ENCODE data around the gene UROC1.

The UROC1 gene

DNA sequence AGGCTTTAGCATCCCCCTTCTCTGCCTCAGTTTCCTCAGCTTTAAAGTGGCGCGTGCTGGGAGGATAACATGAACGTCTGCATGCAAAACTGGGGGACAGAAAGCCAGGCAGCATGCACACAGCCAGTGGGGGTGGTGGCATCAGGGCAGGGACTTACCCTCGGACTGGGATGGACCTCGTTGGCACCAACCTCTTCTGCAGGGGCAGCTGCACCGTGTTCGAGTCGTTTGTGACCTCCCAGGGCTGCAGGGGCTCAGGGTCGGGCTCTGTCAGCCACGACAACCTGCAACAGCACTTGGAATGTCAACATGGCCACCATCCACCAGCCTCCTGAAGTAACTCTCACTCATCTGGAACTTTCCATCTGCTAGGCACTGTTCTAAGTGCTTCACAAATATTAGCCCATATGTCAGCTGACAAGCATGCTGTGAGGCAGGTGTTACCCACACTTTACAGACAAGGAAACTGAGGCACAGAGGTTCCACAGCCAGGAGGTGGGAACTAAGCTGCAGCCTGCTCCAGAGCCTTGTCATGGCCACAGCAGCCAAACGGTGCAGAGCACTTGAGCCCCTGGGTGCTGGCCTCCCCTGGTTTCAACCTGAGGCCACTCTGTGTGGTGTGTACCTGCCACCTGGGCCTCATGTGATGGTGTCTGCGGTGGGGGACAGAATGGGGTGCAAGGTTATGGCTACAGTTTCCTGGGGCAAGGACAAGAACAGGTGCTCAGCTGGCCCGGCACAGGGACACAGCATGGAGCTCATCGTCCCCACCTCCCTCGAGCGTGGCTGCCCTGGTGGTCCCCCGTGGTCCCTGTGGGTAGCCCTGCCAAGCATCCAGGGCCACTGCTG is 34.5 kb upstream of the UROC1 start:
- TF ChIP-seq ZNF274 (IDR thresholded peaks at IDR 0.05; ENCODE audit: low read depth, low read length), result no peak
- no peak overlapping the region for H3K4me3 ChIP-seq (ENCODE audit: low read length)

DNA sequence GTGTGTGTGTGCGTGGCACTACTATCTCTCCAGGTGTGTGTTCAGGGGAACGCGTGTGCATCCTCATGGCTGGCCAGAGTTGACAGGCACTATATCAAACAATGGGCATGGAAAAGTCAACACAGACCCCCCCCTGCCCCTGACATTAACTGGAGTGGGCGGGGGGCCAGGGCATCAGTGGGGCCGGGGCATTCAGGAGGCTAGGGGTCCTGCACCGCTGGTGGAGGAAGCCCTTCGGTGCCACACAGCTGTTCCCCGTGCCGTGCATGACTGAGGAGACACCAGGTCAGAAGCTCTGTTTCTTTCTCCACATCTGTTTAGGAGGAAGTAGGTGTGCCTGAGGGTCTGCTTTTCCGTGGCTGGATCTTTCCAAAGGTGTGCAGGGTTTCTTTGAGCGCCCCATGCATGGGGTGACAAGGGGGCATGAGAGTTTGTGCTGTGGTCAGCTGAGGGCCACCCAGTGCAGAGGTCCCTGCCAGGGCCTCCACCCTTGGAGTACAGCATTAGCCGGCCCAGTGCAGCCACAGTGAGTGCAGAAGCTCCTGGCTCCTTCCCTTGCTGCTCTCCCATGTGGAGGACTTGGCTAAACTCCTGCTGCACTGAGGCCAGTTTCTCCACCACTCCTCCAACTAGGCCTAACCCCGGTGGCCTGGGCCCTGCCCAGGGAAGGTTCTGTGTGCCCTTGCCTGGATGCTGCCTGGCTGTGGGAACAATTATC is 33.7 kb upstream of the UROC1 start:
- no peak overlapping the region for H3K4me3 ChIP-seq (ENCODE audit: low read length)
- no peak for TF ChIP-seq ZNF274 (IDR thresholded peaks at IDR 0.05; ENCODE audit: low read depth, low read length)

DNA sequence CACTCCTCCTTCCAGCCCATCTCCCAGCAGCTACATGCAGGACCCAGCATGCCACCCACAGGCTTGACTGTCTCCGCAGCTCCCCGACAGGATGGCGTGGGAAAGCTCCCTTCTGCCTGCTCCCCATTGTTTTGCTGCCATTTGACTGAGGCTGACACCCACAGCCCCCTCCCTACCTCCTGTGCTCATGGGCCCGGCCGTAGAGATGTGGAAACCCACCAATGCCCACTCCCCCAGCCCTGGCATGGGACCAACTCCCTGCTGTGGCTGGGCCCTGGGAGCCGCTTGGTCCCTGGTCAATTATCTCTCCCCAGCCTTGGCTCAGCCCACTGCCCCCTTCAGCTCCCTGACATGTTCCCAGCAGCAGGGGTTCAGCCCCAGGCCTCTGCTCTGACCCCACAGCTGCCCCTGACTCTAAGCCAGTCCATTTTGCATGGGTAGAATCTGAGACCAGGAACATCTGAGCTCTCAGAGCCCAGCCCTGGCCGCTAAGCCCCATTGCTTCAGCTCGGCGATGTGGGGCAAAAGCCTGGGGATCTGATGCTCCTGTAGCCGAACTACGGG is 33.0 kb upstream of the UROC1 start:
- no peak overlapping the region for H3K4me3 ChIP-seq (ENCODE audit: low read length)
- no peak for TF ChIP-seq ZNF274 (IDR thresholded peaks at IDR 0.05; ENCODE audit: low read depth, low read length)

DNA sequence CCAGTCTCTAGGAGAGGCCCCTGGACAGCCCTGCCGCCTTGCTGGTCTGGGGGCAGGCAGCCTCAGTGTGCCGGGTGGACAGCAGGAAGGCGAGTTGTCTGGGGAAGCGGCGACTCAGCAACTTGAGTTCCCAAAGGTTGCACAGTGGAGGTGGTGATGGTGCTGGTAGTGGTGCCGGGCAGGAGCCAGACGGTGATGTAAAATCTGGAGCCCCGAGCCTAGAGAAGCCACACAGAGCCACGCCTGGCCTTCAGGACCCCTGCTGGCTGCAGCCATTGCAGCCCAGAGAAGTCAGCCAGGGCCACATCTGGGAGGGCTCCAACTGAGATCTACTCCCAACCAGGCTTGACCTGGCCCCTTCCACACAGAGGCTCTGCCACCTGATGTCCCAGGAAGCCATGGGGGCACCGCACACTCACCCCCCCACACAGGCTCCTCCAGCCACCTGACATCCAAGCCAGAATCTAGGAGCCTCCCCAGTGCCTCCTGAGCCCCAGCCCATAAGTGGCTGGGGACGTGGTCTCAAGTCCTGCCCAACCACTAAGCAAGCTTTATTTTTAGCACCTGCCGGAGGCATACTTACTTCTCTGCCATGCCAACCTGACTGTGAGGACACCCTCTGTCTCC is 32.4 kb upstream of the UROC1 start:
- TF ChIP-seq ZNF274 (IDR thresholded peaks at IDR 0.05; ENCODE audit: low read depth, low read length), result no peak
- H3K4me3 ChIP-seq (ENCODE audit: low read length), result no peak overlapping the region

DNA sequence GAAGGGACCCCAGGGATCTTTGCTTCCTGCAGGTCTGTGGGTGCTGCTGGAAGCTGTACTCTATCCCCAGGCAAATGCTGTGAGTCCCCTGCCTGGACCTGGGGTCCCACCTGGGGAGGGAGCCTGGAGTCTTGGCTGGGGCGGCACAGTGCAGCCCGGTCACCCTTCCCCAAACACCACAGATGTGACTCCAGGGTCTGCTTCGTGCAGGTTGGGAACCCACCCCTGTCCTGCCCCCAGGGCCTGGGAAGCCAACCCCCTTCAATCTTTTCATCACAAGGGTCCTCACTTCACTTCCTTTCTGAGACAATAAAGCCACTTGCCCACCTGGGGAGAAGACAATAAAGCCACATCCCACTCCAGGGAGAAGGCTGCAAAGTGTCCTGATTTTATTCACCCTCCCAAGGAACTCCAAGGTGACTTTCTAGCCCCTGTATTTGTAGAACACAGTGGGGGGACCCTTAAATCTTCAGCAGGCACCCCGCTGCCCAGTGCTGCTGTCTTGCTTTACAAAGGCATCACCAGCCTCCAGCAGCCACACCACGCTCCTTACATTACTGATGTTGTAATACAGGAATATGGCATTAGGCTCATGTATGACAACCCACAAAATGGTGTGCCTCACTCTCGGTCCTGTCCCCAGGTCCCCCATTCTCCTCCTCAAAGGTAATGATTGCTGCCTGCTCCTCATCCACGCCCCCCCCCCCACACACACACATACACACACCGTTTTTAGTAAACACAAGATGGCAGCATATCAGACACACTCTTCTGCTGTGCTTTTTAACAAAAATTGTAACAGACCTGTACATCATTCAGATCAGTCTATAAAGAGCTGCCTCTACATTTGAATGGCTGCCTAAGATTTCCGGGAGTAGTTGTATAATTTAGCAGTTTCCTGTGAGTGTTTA is 31.2 kb upstream of the UROC1 start:
- no peak for TF ChIP-seq ZNF274 (IDR thresholded peaks at IDR 0.05; ENCODE audit: low read depth, low read length)
- H3K4me3 ChIP-seq (ENCODE audit: low read length), result no peak overlapping the region

DNA sequence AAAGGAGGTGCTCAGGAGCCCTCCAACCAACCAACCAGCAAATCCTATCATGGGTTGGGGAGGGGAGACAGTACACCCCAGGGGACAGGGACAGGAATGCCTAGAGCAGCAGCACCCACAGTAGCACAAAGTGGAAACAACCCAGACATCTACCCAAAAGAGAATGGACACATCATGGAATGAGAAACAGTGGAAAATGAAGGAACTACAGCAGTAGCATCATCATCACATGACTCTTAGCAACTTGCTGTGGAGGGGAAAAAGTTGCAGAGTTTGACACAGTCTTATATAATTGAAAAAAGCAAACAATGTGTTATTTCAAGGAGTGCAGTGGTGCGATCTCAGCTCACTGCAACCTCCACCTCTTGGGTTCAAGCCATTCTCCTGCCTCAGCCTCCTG is 30.1 kb upstream of the UROC1 start:
- no peak for TF ChIP-seq ZNF274 (IDR thresholded peaks at IDR 0.05; ENCODE audit: low read depth, low read length)
- no peak overlapping the region for H3K4me3 ChIP-seq (ENCODE audit: low read length)

DNA sequence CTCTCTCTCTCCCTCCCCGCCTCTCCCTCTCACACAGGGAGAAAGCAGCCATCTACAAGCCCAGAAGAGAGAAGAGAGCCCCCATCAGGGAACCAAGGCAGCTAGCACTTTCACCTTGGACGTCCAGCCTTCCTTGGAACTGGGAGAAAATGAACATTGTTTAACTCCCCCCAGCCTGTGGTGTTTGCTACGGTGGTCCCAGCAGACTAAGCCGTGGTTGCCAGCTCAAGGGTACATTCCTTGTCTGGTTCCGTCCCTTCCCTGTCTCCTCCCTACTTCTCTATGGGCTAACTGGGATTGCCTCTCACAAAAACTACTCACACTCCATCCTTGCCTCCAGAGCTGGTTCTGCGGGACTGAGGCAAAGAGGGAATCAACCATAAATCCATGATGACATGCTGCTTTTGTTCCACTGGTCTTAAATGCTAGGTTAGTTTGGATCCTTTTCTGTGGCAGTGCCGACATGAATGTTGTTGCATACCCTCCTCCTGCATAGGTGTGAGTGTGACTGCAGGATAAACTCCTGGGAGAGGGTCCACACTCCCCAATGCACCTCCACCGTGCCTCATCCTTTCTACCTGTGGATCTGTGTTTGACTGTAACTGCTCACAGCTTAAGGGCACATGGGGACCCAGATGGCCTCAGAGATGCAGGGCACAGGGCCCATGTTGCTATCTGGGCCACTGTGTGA is 29.1 kb upstream of the UROC1 start:
- no peak for TF ChIP-seq ZNF274 (IDR thresholded peaks at IDR 0.05; ENCODE audit: low read depth, low read length)
- no peak overlapping the region for H3K4me3 ChIP-seq (ENCODE audit: low read length)

DNA sequence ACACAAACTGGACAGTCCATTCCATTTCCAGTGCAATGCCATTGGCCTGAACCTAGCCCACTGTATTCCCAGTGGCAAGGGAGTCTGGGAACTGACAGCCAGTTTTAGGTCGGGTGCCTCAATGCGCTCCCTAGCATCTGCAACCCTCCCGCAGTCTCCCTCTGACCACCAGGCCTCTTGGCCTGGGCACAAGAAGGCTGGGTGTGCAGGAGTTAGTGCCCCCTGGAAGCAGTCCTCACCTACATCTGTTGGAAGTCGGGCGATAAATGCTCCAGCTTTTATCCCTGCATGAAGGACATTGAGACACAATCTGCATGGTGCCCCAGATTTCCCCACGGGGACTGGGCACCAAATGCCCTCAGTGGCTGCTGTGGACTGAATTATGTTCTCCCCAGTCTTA is 28.4 kb upstream of the UROC1 start:
- H3K4me3 ChIP-seq (ENCODE audit: low read length), result no peak overlapping the region
- TF ChIP-seq ZNF274 (IDR thresholded peaks at IDR 0.05; ENCODE audit: low read depth, low read length), result no peak

DNA sequence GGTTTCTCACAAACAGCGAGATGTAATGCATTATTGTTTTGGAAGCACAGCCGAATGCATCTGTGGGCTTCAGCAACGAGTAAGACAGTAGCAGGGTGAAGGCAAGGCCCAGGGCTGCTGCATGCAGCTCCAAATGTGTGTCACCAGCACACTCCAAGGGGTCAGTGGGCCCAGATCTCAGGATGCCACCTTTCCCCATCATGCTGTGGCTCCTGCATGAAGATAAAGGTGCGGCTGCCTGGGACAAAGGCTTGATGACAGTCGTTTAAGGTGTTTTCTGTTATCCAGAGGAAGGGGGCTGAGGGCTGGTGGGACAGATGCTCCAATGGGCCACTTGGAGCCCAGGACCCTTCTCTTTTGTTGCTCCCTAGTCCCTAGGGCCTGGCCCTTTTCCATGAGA is 28.0 kb upstream of the UROC1 start:
- no peak for TF ChIP-seq ZNF274 (IDR thresholded peaks at IDR 0.05; ENCODE audit: low read depth, low read length)
- no peak overlapping the region for H3K4me3 ChIP-seq (ENCODE audit: low read length)

DNA sequence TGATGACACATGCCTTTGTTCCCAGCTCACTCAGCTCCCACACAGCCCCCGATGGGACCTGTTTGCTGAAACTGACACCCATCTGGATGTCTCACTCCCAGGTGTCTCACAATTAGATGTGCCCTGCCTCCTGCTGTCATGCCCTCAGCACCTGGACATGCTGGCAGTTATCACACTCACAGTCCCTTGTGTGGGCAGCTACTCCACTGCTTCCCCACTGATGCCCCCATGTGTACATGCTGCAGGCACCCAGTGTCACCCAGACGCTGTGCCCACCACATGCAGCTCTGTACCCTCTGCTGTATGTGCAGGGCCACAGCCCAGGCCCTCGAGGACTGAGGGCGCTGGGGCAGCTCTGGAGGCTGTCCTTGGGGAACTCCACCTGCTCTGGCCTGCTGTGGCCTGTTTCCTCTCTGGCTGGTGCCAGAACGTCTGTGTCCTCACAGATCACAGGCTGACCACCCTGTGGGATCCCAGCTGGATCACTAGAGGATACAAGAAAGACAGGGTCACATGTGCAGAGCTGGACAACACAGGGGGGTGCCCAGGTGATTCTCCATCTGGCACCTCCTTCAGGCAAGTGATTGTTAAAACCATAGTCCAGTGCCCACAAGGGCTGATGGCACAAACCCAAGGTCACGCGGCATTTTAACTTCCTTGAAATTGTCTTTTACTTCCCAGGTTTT is 27.2 kb upstream of the UROC1 start:
- H3K4me3 ChIP-seq (ENCODE audit: low read length), result no peak overlapping the region
- no peak for TF ChIP-seq ZNF274 (IDR thresholded peaks at IDR 0.05; ENCODE audit: low read depth, low read length)

DNA sequence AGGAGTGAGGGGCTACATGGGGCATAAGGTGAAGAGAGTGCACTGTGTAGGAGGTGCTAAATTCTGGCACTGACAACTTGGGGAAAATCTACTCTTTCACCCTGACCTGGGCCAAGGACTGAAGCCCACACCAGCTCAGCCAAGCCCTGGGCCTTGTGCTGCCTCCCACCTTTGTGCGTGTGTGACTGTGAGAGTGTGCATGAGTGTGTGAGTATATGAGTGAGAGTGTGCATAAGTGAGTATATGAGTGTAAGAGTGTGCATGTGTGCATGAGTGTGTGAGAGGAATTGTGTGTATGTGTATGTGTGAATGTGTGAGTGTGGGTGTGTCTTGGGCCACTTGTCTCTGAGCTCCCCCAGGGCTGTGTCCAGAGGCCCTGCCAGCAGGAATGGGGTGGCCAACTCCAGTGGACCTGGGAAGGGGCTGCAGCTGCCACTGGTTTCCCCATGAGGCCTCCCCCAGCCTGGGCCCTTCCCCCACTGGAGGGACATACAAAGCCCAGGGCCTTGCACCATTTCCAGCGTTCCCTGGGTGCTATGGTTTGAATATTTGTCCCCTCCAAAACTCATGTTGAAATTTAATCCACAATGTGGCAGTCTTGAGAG is 26.0 kb upstream of the UROC1 start:
- no peak for TF ChIP-seq ZNF274 (IDR thresholded peaks at IDR 0.05; ENCODE audit: low read depth, low read length)
- H3K4me3 ChIP-seq (ENCODE audit: low read length), result no peak overlapping the region

Data from GM08714 (cell line).